HG03095 (cell line): ENCODE data around the gene FAM107B.

ENCODE experiments used
- ATAC-seq: cut with Tn5 transposase; IDR thresholded peaks from one replicate; pipeline ENCODE4 v1.9.1; 2021; ENCODE audit warnings: moderate library complexity; ENCODE audit not compliant: unreplicated experiment

Gene FAM107B

GRCh38 chr10:14474656-14475055, 300.0 kb downstream of the FAM107B start:
- ATAC-seq, result no peak

DNA sequence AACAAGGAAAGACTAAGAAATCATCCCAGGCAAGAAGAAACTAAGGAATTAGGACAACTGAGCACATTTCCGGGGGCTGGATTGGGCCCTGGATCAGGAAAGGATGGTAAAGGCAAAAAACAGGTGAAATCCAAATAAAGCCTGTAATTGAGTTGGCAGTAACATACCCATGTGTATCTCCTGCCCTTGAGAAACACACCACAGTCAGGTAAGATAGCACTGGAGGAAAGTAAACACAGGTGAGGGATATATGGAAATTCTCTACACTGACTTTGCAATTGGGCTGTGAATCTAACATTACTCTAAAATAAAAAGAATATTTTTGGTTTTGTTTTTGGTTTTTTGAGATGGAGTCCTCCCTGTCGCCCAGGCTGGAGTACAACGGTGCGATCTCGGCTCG, 303.8 kb downstream of the FAM107B start:
- ATAC-seq, result no peak

DNA sequence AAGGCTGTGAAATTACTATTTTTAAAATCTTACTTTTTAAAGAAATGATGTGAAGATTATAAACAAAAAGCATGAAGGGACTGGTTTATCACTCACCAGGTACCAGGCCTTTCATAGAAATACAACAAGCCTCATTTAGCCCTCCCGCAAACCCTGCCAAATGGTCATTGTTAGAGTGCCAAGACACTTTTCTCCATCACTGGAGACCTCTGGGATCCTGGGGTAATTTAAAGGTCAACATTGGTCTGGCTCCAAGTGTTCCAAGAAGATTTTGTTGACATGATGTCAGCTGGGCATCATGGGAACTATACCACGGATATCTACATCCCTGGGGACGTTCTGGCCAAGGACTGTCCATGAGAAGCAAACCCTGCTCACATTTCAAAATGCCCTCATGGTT, 306.0 kb downstream of the FAM107B start:
- ATAC-seq, result no peak
